Gastroesophageal sphincter (tissue), 4 donors: ENCODE data around the gene C4orf50. TPM values are rescaled to one million over a fixed set of nuclear protein-coding genes. Genes with fewer than 3 reads are reported as not detected.

Source experiments
- ATAC-seq: fragments of 150-250 bp; one replicate; pipeline ENCODE4 v1.9.1; 2016; ENCODE audit warnings: mild to moderate bottlenecking, moderate library complexity
- H3K27ac ChIP-seq, 4 donors: fragments of 200-600 bp; sonication (generic) in 3 of 4; 1 replicate in 3 of 4; 2 replicates in 1 of 4; pipeline ENCODE4 v1.5.1; 2016 to 2019
- H3K27me3 ChIP-seq: fragments of 200-600 bp; sonication (generic); one replicate; pipeline ENCODE4 v1.5.1; 2019
- H3K36me3 ChIP-seq, 2 donors: fragments of 200-600 bp; sonication (generic); one replicate each; pipeline ENCODE4 v1.5.1; 2019; ENCODE audit warnings: control low read depth in 1 of 2
- H3K4me1 ChIP-seq, 3 donors: fragments of 200-600 bp; sonication (generic); 1 replicate in 2 of 3; 2 replicates in 1 of 3; pipeline ENCODE4 v1.5.1; 2016 to 2019; ENCODE audit warnings: control low read depth in 2 of 3
- H3K4me3 ChIP-seq, 2 donors: fragments of 200-600 bp; sonication (generic); one replicate each; pipeline ENCODE4 v1.5.1; 2019; ENCODE audit warnings: mild to moderate bottlenecking in 1 of 2, moderate library complexity in 1 of 2
- H3K9me3 ChIP-seq, 3 donors: fragments of 200-600 bp; sonication (generic); one replicate each; pipeline ENCODE4 v1.5.1; 2017 to 2019; ENCODE audit warnings: control low read depth in 2 of 3
- EP300 ChIP-seq: sonication (generic); formaldehyde crosslinking; IDR thresholded peaks from one replicate; pipeline ENCODE4 v1.6.1; 2017; ENCODE audit warnings: antibody characterized with exemption, mild to moderate bottlenecking
- POLR2A ChIP-seq, 2 donors: fragments of 450-650 bp; IDR thresholded peaks; one replicate each; pipeline ENCODE4 v1.6.1; 2017; ENCODE audit warnings: antibody characterized with exemption in 2 of 2, mild to moderate bottlenecking in 2 of 2, moderate library complexity in 1 of 2
- POLR2AphosphoS5 ChIP-seq: sonication (generic); formaldehyde crosslinking; IDR thresholded peaks from one replicate; pipeline ENCODE4 v1.6.1; 2017; ENCODE audit warnings: antibody characterized with exemption
- WGBS, 2 donors: methylation state at CpG; one replicate each; pipeline ENCODE4 v1.1.5; 2018; ENCODE audit warnings: low coverage in 1 of 2; 5-methylcytosine and 5-hydroxymethylcytosine counted together
- total RNA-seq, 4 donors: library from RNA; depleted of rRNA; stranded (reverse); fragments of >200 nt; gene quantifications; one replicate each; pipeline ENCODE4 v1.1.0, GENCODE V29; 2016
- TF ChIP-seq, protein P1 (sequence below), 4 experiments: fragments of 200-600 bp in 2 of 4; fragments of 450-650 bp in 2 of 4; sonication (generic) in 1 of 4; IDR thresholded peaks; one replicate each; pipeline ENCODE4 v1.5.1; 2017 to 2019; ENCODE audit warnings: antibody characterized with exemption in 4 of 4, mild to moderate bottlenecking in 2 of 4, moderate library complexity in 2 of 4

C4orf50 gene
- total RNA-seq, 4 donors from 2014 or later, result under 0.01 to 0.25 (median 0.12) TPM

- Histone ChIP-seq H3K4me3 (no peak overlapping the region), H3K27me3 (peaks cover 79% of the 10 kb centered on the region), H3K4me1 (no peaks in the 10 kb centered on the region), H3K36me3 (no peaks in the 10 kb centered on the region), H3K9me3 (no peaks in the 10 kb centered on the region), H3K27ac (no peak overlapping the region)
- no peak for ATAC-seq
- TF ChIP-seq, protein P1, sequence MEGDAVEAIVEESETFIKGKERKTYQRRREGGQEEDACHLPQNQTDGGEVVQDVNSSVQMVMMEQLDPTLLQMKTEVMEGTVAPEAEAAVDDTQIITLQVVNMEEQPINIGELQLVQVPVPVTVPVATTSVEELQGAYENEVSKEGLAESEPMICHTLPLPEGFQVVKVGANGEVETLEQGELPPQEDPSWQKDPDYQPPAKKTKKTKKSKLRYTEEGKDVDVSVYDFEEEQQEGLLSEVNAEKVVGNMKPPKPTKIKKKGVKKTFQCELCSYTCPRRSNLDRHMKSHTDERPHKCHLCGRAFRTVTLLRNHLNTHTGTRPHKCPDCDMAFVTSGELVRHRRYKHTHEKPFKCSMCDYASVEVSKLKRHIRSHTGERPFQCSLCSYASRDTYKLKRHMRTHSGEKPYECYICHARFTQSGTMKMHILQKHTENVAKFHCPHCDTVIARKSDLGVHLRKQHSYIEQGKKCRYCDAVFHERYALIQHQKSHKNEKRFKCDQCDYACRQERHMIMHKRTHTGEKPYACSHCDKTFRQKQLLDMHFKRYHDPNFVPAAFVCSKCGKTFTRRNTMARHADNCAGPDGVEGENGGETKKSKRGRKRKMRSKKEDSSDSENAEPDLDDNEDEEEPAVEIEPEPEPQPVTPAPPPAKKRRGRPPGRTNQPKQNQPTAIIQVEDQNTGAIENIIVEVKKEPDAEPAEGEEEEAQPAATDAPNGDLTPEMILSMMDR (IDR thresholded peaks at IDR 0.05), result no peak
- TF ChIP-seq EP300 (no peak), POLR2AphosphoS5 (no peak), POLR2A (IDR thresholded peaks at IDR 0.05) (no peak)
- WGBS, 2 donors, result 87% methylated on average over 3 of the region's 8 CpGs; no CpG with 5 or more reads in 1 of the 2 donors
Observed at GRCh38 chr4:5930456-5930855, 87.8 kb downstream of the C4orf50 start.

GRCh38 chr4:5928844-5929420 is 89.3 kb downstream of the C4orf50 start:
- H3K27ac ChIP-seq, result no peak overlapping the region
- no peaks in the 10 kb centered on the region for H3K4me1 ChIP-seq
- TF ChIP-seq, protein P1 (IDR thresholded peaks at IDR 0.05), result no peak
- TF ChIP-seq POLR2AphosphoS5, result no peak
- no peak for TF ChIP-seq POLR2A (IDR thresholded peaks at IDR 0.05)
- TF ChIP-seq EP300, result no peak
- H3K4me3 ChIP-seq, result no peak overlapping the region
- H3K9me3 ChIP-seq, result no peaks in the 10 kb centered on the region
- H3K27me3 ChIP-seq, result peaks cover 78% of the 10 kb centered on the region
- no peaks in the 10 kb centered on the region for H3K36me3 ChIP-seq
- WGBS, 2 donors, result 43 to 50% methylated on average over 7 to 8 of the region's 8 CpGs
- ATAC-seq, result no peak

- TF ChIP-seq POLR2A (IDR thresholded peaks at IDR 0.05), result no peak
- TF ChIP-seq EP300, result no peak
- TF ChIP-seq POLR2AphosphoS5, result no peak
- TF ChIP-seq, protein P1 (IDR thresholded peaks at IDR 0.05), result no peak
- Histone ChIP-seq H3K36me3 (no peaks in the 10 kb centered on the region), H3K27me3 (peaks cover 76% of the 10 kb centered on the region), H3K4me3 (no peak overlapping the region), H3K4me1 (no peaks in the 10 kb centered on the region), H3K9me3 (no peaks in the 10 kb centered on the region), H3K27ac (no peak overlapping the region)
- no peak for ATAC-seq
- 55% methylated on average over 7 of the region's 8 CpGs; no CpG with 5 or more reads in 1 of the 2 donors for WGBS, 2 donors
Observed at GRCh38 chr4:5928274-5928673, 90.0 kb downstream of the C4orf50 start.

DNA sequence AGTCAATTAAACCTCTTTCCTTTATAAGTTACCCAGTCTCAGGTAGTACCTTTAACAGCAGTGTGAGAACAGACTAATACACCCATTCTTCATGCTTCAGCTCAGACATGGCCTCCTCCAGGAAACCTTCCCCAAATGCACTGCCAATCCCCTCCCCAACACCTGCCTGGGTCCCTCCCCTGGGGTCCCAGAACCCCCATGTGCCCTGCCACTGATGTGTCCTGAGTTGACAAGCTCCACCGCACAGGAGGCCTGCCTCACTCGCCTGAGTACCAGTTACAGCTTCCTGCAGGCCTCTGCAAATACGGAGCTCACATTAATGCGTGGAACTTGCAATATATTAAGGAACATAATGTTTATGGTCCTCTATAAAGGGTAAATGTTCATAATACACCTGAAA is 90.5 kb downstream of the C4orf50 start:
- no peak overlapping the region for H3K27ac ChIP-seq
- no peaks in the 10 kb centered on the region for H3K9me3 ChIP-seq
- H3K36me3 ChIP-seq, result no peaks in the 10 kb centered on the region
- no peak overlapping the region for H3K4me3 ChIP-seq
- WGBS, 2 donors, result 87% methylated on average over 2 of the region's 4 CpGs; no CpG with 5 or more reads in 1 of the 2 donors
- TF ChIP-seq EP300 (no peak), POLR2A (IDR thresholded peaks at IDR 0.05) (no peak), POLR2AphosphoS5 (no peak)
- TF ChIP-seq, protein P1 (IDR thresholded peaks at IDR 0.05), result no peak
- H3K27me3 ChIP-seq, result peaks cover 76% of the 10 kb centered on the region
- H3K4me1 ChIP-seq, result no peaks in the 10 kb centered on the region
- ATAC-seq, result no peak

GRCh38 chr4:5927116-5927515 is 91.1 kb downstream of the C4orf50 start:
- WGBS, 2 donors, result 83 to 100% methylated on average over 1 to 2 of the region's 3 CpGs
- no peak for ATAC-seq
- H3K9me3 ChIP-seq, result no peaks in the 10 kb centered on the region
- TF ChIP-seq, protein P1 (IDR thresholded peaks at IDR 0.05), result no peak
- TF ChIP-seq EP300, result no peak
- no peak for TF ChIP-seq POLR2AphosphoS5
- no peak for TF ChIP-seq POLR2A (IDR thresholded peaks at IDR 0.05)
- no peaks in the 10 kb centered on the region for H3K36me3 ChIP-seq
- no peaks in the 10 kb centered on the region for H3K4me1 ChIP-seq
- H3K27me3 ChIP-seq, result peaks cover 76% of the 10 kb centered on the region
- H3K4me3 ChIP-seq, result no peak overlapping the region
- H3K27ac ChIP-seq, result no peak overlapping the region
